Measurements from ENCODE around the gene ZNF22.
"Not testable (repeated sequence)": the region's sequence is repeated elsewhere in the genome, so short reads cannot be mapped to it uniquely, and the experiment has no call there.

The ZNF22 gene

DNA sequence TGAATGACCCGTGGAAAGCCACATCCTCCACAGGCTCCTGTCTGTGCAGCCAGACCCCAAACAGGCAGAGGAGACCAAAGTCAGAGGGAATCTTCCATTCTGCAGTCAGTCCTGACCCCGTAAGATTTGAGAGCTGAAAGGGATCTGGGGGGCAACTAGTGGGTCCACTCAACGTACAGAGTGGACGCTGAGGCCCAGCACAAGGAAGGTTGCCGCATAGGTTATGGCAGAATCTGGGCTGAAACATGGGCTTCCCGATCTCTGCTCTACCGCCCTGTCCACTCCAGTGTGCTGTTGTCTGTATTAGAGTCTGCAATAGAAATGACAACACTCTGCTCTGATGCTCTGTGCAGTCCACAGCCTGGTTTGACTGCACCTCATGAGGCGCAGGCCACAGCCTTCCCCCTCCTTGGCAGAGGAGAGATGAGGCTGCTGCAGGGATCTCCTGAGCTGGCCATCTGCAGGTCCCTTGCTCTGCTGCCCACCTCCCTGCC lies 7.9 kb upstream of the ZNF22 start:
- no peak for DNase-seq

DNA sequence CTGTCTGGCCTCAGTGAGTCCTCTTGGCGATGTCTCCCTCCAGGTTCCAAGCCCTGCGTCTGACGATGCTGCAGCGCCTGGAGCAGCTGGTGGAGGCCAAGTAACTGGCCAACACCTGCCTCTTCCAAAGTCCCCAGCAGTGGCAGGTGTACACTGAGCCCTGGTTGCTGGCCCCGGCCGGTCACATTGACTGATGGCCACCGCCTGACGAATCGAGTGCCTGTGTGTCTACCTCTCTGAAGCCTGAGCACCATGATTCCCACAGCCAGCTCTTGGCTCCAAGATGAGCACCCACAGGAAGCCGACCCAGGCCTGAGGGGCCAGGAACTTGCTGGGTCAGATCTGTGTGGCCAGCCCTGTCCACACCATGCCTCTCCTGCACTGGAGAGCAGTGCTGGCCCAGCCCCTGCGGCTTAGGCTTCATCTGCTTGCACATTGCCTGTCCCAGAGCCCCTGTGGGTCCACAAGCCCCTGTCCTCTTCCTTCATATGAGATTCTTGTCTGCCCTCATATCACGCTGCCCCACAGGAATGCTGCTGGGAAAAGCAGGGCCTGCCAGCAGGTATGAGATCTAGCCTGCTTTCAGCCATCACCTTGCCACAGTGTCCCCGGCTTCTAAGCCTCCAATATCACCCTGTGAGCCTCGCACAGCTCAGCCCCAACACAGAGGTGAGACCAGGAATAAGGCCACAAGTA lies 7.3 kb upstream of the ZNF22 start:
- DNase-seq, result no peak

DNA sequence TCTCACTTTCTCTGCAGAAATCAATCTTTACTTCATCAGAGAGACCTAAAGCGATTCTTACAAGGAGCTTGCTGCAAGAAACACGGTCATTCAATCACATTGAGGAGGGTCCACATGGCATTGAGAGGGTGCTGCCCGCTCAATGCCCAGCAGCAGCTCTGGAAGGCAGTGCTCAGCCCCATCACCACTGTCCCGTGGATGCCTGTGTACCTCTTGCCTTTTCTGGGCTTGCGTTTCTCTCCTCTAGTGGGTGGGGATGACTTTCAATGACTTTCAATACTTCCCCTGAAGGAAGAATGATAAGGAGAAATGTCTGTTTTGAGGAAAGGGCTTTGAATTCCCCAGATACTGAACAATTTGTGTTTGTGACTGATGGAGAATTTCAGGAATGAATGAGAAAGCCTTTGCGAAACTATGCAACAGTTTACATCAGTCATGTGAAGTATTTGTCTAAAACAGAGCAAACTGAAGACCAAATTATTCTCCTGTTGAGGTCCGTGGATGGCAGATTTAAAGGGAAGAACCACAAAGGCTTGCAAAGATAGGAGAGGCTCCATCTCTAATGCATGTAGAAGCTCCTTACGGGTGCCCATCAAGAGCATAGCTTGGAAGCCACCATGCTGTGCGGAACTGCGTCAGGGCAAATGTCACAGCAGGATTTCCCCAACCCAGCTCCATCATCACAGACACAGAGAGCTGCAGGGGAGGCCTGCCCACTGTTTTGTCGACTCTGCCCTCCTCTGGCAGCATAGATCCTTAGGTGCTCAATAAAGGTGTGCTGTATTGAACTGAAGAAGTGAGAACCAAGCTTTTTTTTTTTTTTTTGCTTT lies 6.6 kb upstream of the ZNF22 start:
- peak; percentile 20 for DNase-seq

DNA sequence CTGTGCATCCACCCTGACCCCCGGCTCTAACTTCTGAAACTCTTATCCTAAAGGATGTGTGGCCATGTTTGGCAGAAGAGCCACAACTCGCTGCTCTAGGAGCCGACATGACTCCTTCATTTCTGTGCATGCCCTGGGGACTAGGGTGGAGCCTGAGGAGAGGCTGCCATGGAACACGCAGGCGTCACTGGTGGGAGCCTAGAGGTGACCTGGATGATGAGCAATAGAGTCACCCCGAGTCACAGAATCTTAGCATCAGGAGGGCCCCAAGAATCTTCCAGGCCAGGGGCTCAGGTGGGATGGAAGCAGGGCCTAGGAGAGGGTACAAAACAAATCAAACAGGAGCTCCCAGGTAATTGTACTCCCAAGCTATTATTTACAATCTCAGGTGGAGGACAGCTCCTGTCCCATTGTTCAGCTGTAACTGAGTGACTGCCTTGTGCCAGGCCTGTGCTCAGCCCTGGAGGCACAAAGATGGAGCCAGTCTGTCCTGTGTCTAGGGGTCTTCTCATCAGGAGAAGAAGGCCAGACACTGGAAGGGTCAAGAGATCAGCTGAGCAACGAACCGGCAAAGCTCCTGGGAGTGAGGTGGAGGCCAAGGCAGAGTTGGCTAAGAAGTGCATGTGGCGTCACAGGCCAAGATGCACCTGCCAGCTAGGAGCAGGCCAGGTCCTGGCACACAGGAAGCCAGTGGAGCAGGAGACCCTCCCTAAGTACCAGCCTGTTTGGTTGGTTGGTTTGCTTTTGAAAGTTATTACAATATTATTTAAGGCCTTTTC lies 5.8 kb upstream of the ZNF22 start:
- DNase-seq, result no peak

DNA sequence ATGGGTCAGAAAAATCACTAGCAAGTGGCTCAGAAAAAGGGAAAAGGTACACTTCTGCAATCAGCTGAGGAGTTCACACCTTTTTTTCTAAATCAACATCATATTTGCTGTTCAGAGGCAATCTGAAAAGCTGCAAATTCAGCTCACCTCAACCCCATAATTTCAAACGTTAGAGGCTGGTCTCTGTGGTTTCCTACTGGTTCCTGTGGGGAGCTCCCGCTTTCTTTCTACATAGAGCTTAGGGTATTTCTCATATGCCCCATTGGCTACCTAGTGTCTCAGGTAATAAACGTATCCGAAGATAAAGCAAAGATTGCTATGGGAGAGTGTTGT lies 5.2 kb upstream of the ZNF22 start:
- no peak for DNase-seq

DNA sequence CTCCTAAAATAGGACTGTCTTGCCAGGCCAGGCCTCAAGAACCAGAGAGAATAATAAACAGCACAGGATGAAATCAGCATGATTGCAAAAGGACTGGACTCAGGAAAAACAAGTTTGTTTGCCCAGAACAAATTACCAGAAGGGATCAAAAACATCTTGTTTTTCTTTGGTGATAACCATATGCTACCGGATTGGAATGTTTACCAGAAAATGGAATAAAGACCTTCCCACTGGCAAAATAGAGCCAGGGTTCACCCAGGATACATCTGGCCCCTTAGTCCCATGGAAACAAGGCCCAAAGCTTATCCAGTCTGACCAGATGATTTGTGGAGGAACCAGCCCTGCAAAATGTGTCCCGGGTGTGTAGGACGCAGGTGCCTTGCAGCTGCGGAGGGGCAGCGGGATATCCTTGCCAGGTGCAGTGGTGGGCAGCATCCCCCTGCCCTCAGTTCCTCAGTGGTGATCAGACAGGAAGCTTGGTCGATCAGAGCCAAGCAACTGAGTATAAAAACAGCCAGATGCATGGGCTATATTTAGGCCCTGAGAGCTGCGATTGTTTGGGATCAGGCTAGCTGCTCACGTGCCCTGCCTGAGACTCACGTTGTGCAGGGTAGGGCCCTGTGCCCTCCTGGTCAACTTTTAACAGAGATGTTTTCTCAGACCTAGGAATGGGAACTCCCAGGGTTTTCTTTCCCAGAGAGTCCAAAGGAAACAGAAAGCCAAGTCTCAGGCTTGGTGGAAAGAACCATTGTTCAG lies 4.6 kb upstream of the ZNF22 start:
- no peak for DNase-seq

DNA sequence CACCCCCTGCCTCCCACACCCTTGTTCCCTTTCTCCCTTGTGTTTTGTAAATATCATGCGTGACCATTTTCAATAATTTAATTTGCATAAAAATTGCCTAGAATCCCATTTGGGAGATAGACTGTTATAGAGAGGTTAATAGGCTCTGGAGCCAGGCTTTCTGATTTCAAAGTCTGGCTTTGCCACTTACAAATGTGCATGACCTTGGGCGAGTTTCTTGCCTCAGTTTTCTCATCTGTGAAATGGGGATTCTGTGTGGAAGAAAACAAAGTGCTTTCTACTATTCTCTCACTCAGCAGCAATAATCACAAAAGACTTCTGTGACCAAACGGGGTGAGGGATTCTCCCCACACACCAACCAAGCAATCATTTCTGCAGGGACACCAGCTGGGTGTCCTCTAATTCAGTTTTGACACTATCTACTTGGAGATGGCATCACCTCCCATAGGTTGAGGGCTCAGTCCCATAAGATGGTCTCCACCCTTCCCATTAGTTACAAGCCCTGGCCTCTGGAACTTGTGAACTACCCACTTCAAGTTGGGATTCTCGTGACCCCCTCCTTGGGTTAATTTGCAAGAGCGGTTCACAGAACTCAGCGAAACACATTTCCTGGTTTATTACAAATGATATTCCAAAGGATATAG lies 3.5 kb upstream of the ZNF22 start:
- DNase-seq, result no peak

DNA sequence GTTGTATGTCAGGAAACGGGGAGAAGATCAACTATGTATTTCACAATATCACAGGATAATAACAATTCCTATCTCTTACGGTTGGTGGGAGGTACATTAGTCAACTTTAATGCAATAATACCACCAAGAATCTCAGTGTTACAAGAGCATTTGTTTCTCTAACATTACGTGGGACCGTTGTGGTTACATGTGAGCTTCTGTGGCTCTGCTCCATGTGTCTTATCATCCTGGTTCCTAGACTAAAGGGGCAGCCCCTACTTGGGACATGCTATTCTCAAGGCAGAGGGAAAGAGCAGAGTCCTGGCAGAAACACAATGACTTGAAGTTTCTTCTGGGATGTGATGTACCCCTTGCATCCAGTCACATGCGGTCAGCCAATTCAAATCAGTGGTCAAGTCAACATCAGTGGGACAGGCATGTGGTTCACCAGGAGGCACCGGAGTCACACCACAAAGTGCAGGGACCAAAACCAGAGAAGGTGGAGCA lies 2.5 kb upstream of the ZNF22 start:
- DNase-seq, result no peak

DNA sequence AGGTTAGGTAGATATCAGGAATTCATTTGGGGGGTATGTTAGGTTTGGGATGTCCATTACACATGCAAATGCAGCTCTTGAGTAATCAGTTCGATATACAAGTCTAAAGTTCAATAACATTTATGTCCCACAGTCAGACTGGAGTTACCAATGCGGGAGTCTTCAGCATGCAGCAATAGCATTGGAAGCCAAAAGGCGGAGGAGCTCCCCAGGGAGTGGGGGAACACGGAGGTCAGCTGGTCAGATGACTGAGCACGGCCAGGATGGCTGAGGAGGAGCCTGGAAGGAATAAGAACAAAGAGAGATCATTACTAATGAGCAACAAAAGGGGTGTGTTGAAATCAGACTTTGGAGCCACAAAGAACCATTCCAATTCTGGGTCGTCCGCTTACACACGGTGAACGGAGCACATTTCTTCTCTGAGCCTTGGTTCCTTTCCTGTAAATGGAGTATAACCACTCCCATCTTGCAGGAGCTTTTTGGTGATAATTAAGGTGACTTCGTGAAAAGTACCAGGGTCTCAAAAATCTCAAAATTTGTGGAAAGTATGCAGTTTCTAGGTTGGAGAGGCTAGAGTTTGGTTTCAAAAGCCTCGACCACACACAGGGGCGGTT lies 478 bp upstream of the ZNF22 start:
- no peak for DNase-seq

DNA sequence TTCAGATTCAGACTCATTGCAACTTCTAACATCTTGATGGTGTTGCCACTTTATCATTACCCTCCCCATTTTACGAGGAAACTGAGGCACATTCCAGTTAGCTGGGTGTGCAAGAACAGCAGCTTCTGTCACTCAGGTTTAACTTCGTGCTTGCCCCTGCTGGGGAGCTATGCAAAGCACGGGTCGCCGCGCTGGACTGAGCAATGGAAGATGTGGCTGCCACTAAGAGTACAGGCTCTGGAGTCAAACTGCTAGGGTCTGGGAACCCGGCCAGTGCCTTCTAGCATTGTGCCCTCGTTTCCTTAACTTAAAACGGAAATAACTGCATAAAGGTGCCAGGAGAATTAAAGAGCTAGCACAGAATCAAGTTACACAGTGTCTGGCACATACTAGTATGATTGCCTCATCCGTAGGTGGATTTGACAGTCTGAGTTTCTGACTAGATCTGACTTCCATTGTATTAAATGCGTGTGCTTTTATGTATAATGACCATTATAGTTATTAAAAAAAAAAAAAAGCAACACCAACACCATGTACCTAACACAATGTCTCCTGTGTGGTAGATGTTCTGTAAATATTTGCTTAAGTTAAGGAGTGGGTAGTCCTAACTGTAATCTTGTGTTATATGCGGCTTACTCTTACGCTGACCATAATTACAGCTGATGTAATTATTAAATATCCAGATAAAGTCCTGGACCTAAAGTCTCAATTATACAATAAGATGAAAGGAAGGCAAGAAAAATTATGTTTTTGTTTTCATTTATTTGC lies 842 bp downstream of the ZNF22 start:
- peak; percentile 77 for DNase-seq

DNA sequence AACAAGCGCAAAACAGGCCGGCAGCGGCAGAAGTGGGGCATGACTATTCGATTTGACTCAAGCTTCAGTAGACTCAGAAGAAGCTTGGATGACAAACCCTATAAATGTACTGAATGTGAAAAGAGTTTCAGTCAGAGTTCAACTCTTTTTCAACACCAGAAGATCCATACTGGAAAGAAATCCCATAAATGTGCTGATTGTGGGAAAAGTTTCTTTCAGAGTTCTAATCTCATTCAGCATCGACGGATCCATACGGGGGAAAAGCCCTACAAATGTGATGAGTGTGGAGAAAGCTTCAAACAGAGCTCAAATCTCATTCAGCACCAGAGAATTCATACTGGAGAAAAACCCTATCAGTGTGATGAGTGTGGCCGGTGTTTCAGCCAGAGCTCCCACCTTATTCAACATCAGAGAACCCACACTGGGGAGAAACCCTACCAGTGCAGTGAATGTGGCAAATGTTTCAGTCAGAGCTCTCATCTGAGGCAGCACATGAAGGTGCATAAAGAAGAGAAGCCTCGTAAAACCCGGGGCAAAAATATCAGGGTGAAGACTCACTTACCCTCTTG lies 2.8 kb downstream of the ZNF22 start:
- DNase-seq, result no peak

DNA sequence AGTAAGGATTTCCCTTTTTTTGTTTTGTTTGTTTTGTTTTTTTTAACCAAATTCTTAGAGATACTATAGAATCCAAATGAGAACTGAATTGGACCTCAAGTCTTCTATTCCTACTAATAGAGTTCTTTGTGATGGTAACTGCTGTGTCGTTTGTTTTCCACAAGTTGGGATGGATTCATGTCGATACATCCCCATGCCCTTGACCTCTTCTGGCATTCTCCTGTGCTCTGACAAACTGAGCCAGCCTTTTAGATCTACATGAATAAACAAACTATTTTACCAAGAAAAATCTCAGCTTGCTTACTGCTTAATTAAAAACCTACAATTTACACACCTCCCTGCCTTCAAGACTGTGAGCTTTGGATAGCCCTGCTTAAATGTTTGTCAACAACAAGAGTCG lies 3.9 kb downstream of the ZNF22 start:
- DNase-seq, result no peak

DNA sequence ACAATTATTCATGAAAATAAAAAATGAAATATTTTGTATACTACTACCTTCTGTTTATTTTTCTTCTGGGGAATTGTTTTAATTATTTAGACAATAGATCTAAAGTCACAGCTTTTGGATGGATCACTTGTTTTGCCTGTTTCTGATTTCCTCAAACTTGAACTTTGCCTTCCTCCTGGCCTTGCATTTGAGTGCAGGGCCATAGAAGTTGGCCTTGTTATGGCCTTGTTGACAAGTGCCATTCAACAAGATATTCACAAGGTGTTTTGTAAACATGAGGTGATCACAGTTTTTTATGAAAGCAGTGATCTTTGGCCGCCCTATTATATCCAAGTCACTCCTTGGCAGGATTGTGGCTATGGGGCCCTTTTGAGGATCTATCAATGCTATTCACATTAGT lies 4.6 kb downstream of the ZNF22 start:
- no peak for DNase-seq

DNA sequence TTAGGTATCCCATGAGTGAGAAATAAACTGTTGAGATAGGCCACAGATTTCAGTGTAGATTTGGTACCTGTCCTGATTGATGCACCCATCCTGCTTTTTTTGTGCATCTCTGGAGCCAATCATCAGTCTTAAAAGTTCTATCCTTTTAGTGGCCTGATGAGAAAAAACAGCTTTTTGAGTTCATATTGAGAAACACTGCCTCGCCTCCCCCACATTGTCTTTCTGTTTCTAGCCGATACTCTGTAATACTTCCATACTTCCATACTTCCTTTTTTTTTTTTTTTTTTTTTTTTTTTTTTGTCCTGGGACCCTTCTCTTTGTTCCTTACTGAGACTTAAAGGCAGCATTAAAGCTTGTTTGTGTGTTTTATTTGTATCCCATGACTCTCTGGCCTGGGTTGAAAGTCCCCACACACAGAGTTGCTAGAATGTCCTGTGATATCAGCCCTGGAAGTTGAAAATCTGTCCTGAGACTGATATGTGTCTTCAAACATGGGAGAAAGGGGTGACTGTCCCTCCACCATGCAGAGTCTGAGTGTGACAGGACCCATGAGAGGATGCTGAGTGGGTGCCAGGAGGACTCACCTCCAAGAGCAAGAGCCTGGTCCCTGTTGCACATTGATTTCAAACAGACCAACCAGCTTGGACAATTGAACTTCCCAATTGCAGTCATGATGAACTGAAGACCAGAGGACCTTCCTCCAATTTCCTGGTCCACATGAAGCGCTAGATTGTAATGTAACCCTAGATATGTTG lies 5.7 kb downstream of the ZNF22 start:
- no peak for DNase-seq

DNA sequence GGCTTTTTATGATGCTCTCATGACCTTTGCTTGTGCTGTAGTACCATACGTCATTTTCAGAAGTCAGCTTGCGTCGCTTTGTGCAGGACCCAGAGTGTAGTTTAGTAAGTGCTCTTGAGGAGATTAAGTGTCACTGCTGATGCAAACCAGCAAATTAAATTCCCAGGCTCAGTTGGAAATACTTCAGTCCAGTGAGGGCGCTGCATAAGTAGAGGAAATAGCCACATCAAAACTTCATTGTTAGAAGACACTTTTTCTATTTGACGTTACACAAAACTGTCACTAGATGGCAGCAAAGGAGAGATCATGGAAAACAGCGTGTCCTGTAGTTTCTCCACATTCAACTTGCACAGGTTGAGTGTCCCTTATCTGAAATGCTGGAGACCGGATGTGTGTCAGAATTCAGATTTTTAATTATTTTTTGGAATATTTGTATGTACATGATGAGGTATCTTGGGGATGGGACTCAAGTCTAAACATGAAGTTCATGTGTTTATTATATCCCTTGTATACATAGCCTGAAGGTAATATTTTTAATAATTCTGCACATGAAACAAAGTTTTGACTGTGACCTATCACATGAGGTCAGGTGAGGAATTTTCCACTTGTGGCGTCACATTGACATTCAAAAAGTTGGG lies 7.9 kb downstream of the ZNF22 start:
- peak; percentile 72 for DNase-seq

DNA sequence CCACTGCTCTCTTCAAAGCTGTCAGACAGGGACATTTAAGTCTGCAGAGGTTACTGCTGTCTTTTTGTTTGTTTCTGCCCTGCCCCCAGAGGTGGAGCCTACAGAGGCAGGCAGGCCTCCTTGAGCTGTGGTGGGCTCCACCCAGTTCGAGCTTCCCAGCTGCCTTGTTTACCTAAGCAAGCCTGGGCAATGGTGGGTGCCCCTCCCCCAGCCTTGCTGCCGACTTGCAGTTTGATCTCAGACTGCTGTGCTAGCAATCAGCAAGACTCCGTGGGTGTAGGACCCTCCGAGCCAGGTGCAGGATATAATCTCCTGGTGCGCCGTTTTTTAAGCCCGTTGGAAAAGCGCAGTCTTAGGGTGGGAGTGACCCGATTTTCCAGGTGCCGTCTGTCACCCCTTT lies 13.8 kb downstream of the ZNF22 start:
- not testable (repeated sequence) for DNase-seq

DNA sequence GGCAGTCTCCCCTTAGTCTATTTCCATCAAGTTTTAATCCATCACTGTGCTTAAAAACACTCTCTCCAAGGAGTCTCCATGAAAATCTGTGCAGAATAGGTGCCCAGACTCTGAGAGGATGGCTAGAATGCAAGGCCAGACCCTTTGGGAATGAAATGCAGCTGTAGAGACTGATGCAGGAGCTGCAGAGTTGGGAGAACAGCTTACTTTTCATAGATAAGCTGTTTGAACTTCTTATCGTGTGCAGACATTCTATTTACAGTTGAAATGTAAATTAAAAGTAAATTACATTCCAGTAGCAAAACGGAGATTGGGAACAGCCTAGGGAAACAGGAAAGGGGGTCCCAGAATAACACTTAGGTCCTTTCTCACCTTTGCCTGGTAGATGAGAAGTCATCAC lies 14.9 kb downstream of the ZNF22 start:
- no peak for DNase-seq

DNA sequence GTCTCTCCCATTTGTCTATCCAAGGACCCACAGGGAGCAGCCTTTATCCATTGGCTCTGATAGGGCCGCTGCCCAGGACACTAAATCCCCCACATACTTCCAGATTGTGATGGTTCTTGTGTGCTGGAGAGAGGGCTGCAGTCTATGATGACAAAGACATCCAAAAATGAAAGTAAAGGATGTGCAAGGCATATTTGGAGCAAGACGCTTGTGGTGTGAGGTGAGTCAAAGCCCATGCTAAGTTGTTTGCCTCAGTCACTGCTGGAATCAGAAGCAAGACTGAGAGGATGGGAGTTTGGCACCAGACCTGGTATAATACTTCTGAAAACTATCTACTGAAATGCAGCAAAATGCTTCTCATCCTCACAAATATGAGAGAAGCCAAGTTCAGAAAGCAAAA lies 22.7 kb downstream of the ZNF22 start:
- DNase-seq, result no peak

DNA sequence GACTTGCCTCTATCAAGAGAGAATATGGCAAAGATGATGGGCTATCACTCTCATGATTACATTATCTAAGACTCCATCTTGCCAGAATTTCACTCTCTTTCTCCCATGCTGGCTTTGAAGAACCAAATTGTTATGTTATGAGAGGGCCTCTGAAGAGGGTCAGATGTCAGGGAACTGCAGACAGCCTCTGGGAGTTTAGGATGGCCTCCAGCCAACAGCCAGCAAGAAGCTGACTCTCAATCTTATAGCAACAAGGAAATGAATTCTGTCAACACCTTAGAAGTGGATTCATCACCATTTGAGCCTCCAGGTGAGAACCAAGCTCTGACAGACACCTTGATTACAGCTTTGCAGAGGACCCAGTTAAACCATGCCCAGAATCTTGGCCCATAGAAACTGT lies 33.6 kb downstream of the ZNF22 start:
- no peak for DNase-seq
